GM06990 (cell line): Measurements from ENCODE around the gene FAM89B.

ENCODE experiments used
- DNase-seq: peaks from one replicate; pipeline ENCODE4 v3.0.0-alpha.2; 2011; ENCODE audit not compliant: insufficient read length; ENCODE audit errors: extremely low read depth
- H3K27me3 ChIP-seq: replicated peaks from 2 replicates; pipeline ENCODE4 v1.6.0; 2011; ENCODE audit warnings: low read length; ENCODE audit not compliant: control insufficient read depth, insufficient read depth
- H3K36me3 ChIP-seq: 2 replicates; pipeline ENCODE4 v1.5.1; 2011; ENCODE audit warnings: low read length; ENCODE audit not compliant: control insufficient read depth, insufficient read depth
- H3K4me3 ChIP-seq: replicated peaks from 2 replicates; pipeline ENCODE4 v1.5.1; 2011; ENCODE audit warnings: low read depth, mild to moderate bottlenecking, control low read depth, low read length
- CTCF ChIP-seq: IDR thresholded peaks from 2 replicates; pipeline ENCODE4 v1.5.1; 2011; ENCODE audit warnings: low read length, control low read depth, mild to moderate bottlenecking, inconsistent platforms; ENCODE audit not compliant: insufficient read depth, poor library complexity, severe bottlenecking

The FAM89B gene

GRCh38 chr11:65525546-65526480 is 46.5 kb upstream of the FAM89B start:
- peaks cover 16% of the 10 kb centered on the region for H3K36me3 ChIP-seq
- no peak for DNase-seq
- no peaks in the 10 kb centered on the region for H3K27me3 ChIP-seq
- TF ChIP-seq CTCF: no peak
- peak overlapping the region; percentile 67 for H3K4me3 ChIP-seq

GRCh38 chr11:65526744-65527143 is 45.6 kb upstream of the FAM89B start:
- DNase-seq: no peak
- TF ChIP-seq CTCF: no peak
- H3K27me3 ChIP-seq: no peaks in the 10 kb centered on the region
- H3K4me3 ChIP-seq: no peak overlapping the region
- peaks cover 24% of the 10 kb centered on the region for H3K36me3 ChIP-seq

GRCh38 chr11:65528819-65529350 is 43.5 kb upstream of the FAM89B start:
- DNase-seq: no peak
- TF ChIP-seq CTCF: no peak
- no peak overlapping the region for H3K4me3 ChIP-seq
- H3K27me3 ChIP-seq: no peaks in the 10 kb centered on the region
- peaks cover 31% of the 10 kb centered on the region for H3K36me3 ChIP-seq

GRCh38 chr11:65529475-65530156 is 42.7 kb upstream of the FAM89B start:
- no peaks in the 10 kb centered on the region for H3K27me3 ChIP-seq
- no peak for TF ChIP-seq CTCF
- H3K36me3 ChIP-seq: peaks cover 31% of the 10 kb centered on the region
- no peak for DNase-seq
- no peak overlapping the region for H3K4me3 ChIP-seq

GRCh38 chr11:65530157-65530496 is 42.2 kb upstream of the FAM89B start:
- TF ChIP-seq CTCF: peak; percentile 41
- H3K36me3 ChIP-seq: peaks cover 34% of the 10 kb centered on the region
- DNase-seq: no peak

More at GRCh38 chr11:65530157-65530496, 42.2 kb upstream of the FAM89B start:
- Histone ChIP-seq H3K4me3 (no peak overlapping the region), H3K27me3 (no peaks in the 10 kb centered on the region)
